Caco-2 (cell line): ENCODE data around the gene ACP5. TPM values are rescaled to one million over a fixed set of nuclear protein-coding genes. Genes with fewer than 3 reads are reported as not detected.

ENCODE experiments used
- BruUV-seq: library from RNA; stranded (reverse); fragments of 400-500 nt; replicated peaks from 2 replicates; lab custom pipeline; 2021; lab: Mats Ljungman, UMichigan
- CTCF ChIA-PET: fragments of 300-600 bp; sonication (Branson Sonifier 250); formaldehyde crosslinking; loops from one replicate; lab custom pipeline; 2022; ENCODE audit warnings: antibody characterized with exemption; lab: Charles Lee
- POLR2A ChIA-PET: fragments of 300-600 bp; sonication (Branson Sonifier 250); formaldehyde crosslinking; loops from one replicate; lab custom pipeline; 2022; ENCODE audit warnings: antibody characterized with exemption; lab: Charles Lee
- DNase-seq, 2 experiments: peaks; one replicate each; pipeline versions ENCODE4 v3.0.0 to v3.0.0-alpha.2; 2020 to 2022
- H3K27me3 ChIP-seq: replicated peaks from 2 replicates; pipeline ENCODE4 v1.6.0; 2011; ENCODE audit warnings: low read length; ENCODE audit not compliant: control insufficient read depth, insufficient read depth
- H3K36me3 ChIP-seq: 2 replicates; pipeline ENCODE4 v1.5.1; 2011; ENCODE audit warnings: low read length; ENCODE audit not compliant: control insufficient read depth, insufficient read depth
- H3K4me1 ChIP-seq: fragments of 250-450 bp; sonication (Bioruptor Pico); 2 replicates; pipeline ENCODE4 v1.5.1; 2020; ENCODE audit warnings: mild to moderate bottlenecking
- H3K4me3 ChIP-seq: 2 replicates; pipeline ENCODE4 v1.5.1; 2011; ENCODE audit warnings: low read depth, mild to moderate bottlenecking, control low read depth, low read length
- H3K9me3 ChIP-seq: fragments of 250-450 bp; sonication (Bioruptor Pico); 2 replicates; pipeline ENCODE4 v1.5.1; 2020; ENCODE audit warnings: mild to moderate bottlenecking, moderate library complexity
- H3K27ac Mint-ChIP-seq: one replicate; pipeline ENCODE4 v1.8.0; 2022; ENCODE audit warnings: mixed read lengths; ENCODE audit not compliant: unreplicated experiment
- H3K27me3 Mint-ChIP-seq: one replicate; pipeline ENCODE4 v1.8.0; 2022; ENCODE audit warnings: mixed read lengths; ENCODE audit not compliant: insufficient read depth, unreplicated experiment
- H3K36me3 Mint-ChIP-seq: one replicate; pipeline ENCODE4 v1.8.0; 2022; ENCODE audit warnings: mild to moderate bottlenecking, mixed read lengths; ENCODE audit not compliant: insufficient read depth, unreplicated experiment
- H3K4me1 Mint-ChIP-seq: one replicate; pipeline ENCODE4 v1.8.0; 2022; ENCODE audit warnings: low read depth, mixed read lengths; ENCODE audit not compliant: unreplicated experiment
- H3K4me3 Mint-ChIP-seq: one replicate; pipeline ENCODE4 v1.8.0; 2022; ENCODE audit warnings: mild to moderate bottlenecking, moderate library complexity, mixed read lengths; ENCODE audit not compliant: unreplicated experiment
- H3K9me3 Mint-ChIP-seq: one replicate; pipeline ENCODE4 v1.8.0; 2022; ENCODE audit warnings: mixed read lengths; ENCODE audit not compliant: unreplicated experiment
- intact Hi-C: fragments of 100-400 bp; cut with micrococcal nuclease; formaldehyde crosslinking; loops from one replicate; pipeline ENCODE4 v1.10.0; 2022; ENCODE audit not compliant: unreplicated experiment
- total RNA-seq: library from RNA; stranded (reverse); gene quantifications from 2 replicates; pipeline ENCODE4 v1.2.3, GENCODE V29; 2022
- TF ChIP-seq, protein P1 (sequence below), 2 experiments: fragments of 200-600 bp in 1 of 2; IDR thresholded peaks; 1 replicate in 1 of 2; 2 replicates in 1 of 2; pipeline versions ENCODE4 v1.5.1 to v1.8.0; 2011 to 2022; ENCODE audit warnings: antibody characterized with exemption in 1 of 2, control low read depth in 1 of 2, inconsistent platforms in 1 of 2, low read depth in 1 of 2, low read length in 1 of 2, mild to moderate bottlenecking in 1 of 2, moderate library complexity in 1 of 2; ENCODE audit not compliant: insufficient read depth in 1 of 2, severe bottlenecking in 1 of 2, unreplicated experiment in 1 of 2

The ACP5 gene
- total RNA-seq, 1 experiment from 2014 or later: 0.48 TPM

DNA sequence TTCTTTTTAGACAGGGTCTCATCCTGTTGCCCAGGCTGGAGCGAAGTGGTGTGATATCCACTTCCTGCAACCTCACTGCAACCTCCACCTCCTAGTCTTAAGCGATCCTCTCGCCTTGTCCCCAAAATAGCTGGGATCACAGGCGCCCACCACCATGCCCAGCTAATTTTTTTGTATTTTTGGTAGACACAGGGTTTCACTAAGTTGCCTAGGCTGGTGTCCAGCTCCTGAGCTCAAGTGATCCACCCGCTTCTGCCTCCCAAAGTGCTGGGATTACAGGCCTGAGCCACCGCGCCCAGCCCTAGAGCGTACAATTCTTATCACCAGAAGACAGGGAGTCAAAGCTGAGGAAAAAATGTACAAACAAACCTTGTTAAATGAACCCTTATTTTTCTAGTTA lies 13.9 kb downstream of the ACP5 start:
- no peaks in the 10 kb centered on the region for H3K9me3 Mint-ChIP-seq
- no TSS peak for BruUV-seq
- CTCF ChIA-PET: no interaction called here
- H3K36me3 Mint-ChIP-seq: peaks cover 13% of the 10 kb centered on the region
- intact Hi-C loops: no loop called here
- Histone ChIP-seq H3K4me1 (no peaks in the 10 kb centered on the region), H3K27me3 (no peaks in the 10 kb centered on the region), H3K9me3 (no peaks in the 10 kb centered on the region), H3K36me3 (no peaks in the 10 kb centered on the region), H3K4me3 (no peak overlapping the region)
- TF ChIP-seq, protein P1, sequence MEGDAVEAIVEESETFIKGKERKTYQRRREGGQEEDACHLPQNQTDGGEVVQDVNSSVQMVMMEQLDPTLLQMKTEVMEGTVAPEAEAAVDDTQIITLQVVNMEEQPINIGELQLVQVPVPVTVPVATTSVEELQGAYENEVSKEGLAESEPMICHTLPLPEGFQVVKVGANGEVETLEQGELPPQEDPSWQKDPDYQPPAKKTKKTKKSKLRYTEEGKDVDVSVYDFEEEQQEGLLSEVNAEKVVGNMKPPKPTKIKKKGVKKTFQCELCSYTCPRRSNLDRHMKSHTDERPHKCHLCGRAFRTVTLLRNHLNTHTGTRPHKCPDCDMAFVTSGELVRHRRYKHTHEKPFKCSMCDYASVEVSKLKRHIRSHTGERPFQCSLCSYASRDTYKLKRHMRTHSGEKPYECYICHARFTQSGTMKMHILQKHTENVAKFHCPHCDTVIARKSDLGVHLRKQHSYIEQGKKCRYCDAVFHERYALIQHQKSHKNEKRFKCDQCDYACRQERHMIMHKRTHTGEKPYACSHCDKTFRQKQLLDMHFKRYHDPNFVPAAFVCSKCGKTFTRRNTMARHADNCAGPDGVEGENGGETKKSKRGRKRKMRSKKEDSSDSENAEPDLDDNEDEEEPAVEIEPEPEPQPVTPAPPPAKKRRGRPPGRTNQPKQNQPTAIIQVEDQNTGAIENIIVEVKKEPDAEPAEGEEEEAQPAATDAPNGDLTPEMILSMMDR (IDR thresholded peaks at IDR 0.05; ENCODE audit: insufficient read depth in 1 of 2, low read depth in 1 of 2, low read length in 1 of 2, severe bottlenecking in 1 of 2, unreplicated experiment in 1 of 2): no peak
- DNase-seq: no peak
- no peaks in the 10 kb centered on the region for H3K27me3 Mint-ChIP-seq
- peaks cover 6% of the 10 kb centered on the region for H3K4me1 Mint-ChIP-seq
- H3K27ac Mint-ChIP-seq: no peak overlapping the region
- POLR2A ChIA-PET: no interaction called here
- no peak overlapping the region for H3K4me3 Mint-ChIP-seq

DNA sequence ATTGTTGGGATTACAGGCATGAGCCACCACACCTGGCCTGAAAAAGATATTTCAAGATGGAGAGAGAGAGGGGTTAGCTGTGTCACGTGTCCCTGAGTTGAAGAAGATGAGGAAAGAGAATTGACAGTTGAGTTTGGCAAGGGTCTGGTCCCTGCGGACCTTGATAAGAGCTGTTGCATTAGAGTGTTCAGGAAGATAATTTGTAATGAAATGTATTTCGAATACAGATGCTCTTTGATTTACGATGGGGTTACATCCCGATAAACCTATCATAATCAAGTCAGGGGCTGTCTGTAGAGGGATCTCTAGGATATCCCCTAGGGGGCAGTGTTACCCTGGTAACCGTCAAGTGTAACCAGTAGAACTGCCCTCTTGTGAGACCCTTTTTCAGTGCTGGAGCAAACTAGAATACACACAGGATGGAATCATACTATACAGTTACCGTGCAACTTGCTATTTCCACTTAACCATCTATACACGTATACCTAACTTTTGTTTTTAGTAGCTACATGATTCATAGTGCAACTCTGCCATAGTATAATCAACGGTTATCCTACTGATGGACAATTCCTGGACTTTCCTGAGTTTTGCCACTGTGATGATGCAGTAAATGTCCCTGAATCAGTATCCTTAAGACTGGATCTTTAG lies 16.9 kb downstream of the ACP5 start:
- no peaks in the 10 kb centered on the region for H3K27me3 ChIP-seq
- ChIA-PET POLR2A (no interaction called here), CTCF (interaction anchor here (1.8 kb wide), 1 partner anchor 177 kb away, joined by 4 read pairs; the partner anchor contains the start of gene EPOR)
- TF ChIP-seq, protein P1 (IDR thresholded peaks at IDR 0.05; ENCODE audit: insufficient read depth in 1 of 2, low read depth in 1 of 2, low read length in 1 of 2, severe bottlenecking in 1 of 2, unreplicated experiment in 1 of 2): peak; percentile 47 to 57
- H3K36me3 Mint-ChIP-seq: peaks cover 17% of the 10 kb centered on the region
- H3K27me3 Mint-ChIP-seq: no peaks in the 10 kb centered on the region
- no peaks in the 10 kb centered on the region; the same call in 1 of the 2 replicates for H3K36me3 ChIP-seq
- H3K9me3 Mint-ChIP-seq: no peaks in the 10 kb centered on the region
- peak overlapping the region; percentile 66 for H3K4me3 Mint-ChIP-seq
- intact Hi-C loops: loop anchor here (1.0 kb wide), 1 partner anchor 27 kb away; no protein-coding TSS in a partner anchor
- peaks cover 13% of the 10 kb centered on the region for H3K4me1 Mint-ChIP-seq
- H3K27ac Mint-ChIP-seq: no peak overlapping the region
- no peak overlapping the region for H3K4me3 ChIP-seq
- peak; percentile 65 to 76 for DNase-seq
- no peaks in the 10 kb centered on the region for H3K9me3 ChIP-seq
- 0 out of 2 replicates have a peak, but pooled peaks cover 5% of the 10 kb centered on the region for H3K4me1 ChIP-seq
- BruUV-seq: no TSS peak

DNA sequence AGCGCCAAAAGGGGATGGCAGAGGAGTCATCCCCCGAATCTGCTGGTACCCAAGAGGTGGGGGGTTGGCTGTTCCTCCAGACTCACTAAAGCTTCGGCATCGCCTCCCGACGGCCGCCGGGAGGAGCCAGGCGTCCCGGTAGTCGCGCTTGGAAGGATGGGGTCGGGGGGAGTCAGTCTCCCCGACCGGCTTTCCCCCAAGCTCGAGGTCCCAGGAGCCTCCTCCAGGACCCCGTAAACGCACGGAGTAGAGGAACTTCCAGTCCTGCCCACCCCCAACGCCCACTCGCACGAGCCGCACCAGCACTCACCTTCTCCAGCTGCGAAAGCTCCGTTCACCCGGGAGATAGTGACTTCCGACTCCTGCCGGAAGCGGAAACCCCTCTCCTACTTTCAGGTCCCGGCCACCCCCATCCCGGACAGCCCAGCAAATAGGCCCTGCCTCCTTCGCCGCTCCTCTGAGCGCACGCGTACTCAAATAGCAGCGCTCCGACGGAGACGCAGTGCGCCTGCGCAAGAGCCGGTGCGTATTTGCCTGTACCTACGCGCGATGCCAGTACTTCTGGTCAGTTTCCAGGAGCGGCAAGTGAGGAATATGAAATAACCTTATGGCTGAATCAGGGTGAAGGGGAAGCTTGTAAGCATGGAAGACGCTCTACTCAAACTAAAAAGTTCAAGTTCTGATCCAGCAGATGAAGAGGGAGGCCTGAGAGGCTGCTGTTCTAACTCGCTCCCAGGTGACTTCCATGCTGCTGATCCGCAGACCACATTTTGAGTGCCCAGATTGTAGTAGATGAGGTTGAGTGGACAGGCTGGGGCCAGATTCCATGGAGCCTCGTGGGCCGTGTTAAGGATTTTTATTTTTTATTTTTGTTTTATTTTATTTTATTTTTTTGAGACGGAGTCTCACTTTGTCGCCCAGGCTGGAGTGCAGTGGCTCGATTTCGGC lies 18.3 kb downstream of the ACP5 start, which contains the start of gene ELOF1:
ELOF1 (minus strand) TSS at position 350 of the 948 bp plus-strand sequence. CDS start 4,883 bp downstream, outside the sequence.
- H3K4me3 ChIP-seq: peak within 1 kb of the TSS; percentile 73
- POLR2A ChIA-PET: interaction anchor here (0.8 to 0.9 kb wide), 2 partner anchors 30 to 952 kb away, joined by 4 to 8 read pairs; partner anchors contain the start of gene ECSIT
- peak within 1 kb of the TSS; percentile 90 for H3K4me3 Mint-ChIP-seq
- intact Hi-C loops: loop anchor here (5.0 kb wide), 1 partner anchor 178 kb away; the partner anchor contains the start of gene ZNF823
- no peaks in the 10 kb centered on the region for H3K27me3 ChIP-seq
- DNase-seq: peak; percentile 96 to 97
- H3K27ac Mint-ChIP-seq: peak within 1 kb of the TSS; percentile 90
- CTCF ChIA-PET: interaction anchor here (0.6 to 1.8 kb wide), 8 partner anchors 30 to 581 kb away, joined by 3 to 9 read pairs (median 4); partner anchors contain the start of genes ECSIT, EPOR and ZNF20
- no peaks in the 10 kb centered on the region for H3K9me3 ChIP-seq
- H3K4me1 ChIP-seq: 0 out of 2 replicates have a peak, but pooled peaks cover 5% of the 10 kb centered on the region
- TF ChIP-seq, protein P1 (IDR thresholded peaks at IDR 0.05; ENCODE audit: insufficient read depth in 1 of 2, low read depth in 1 of 2, low read length in 1 of 2, severe bottlenecking in 1 of 2, unreplicated experiment in 1 of 2): peak in 1 of 2 experiments; percentile 39
- no peaks in the 10 kb centered on the region for H3K27me3 Mint-ChIP-seq
- TSS peak; percentile 96 for BruUV-seq
- no peaks in the 10 kb centered on the region; the same call in 1 of the 2 replicates for H3K36me3 ChIP-seq
- H3K36me3 Mint-ChIP-seq: peaks cover 18% of the 10 kb centered on the region
- no peaks in the 10 kb centered on the region for H3K9me3 Mint-ChIP-seq
- peaks cover 13% of the 10 kb centered on the region for H3K4me1 Mint-ChIP-seq
